ENCODE measurements around the gene ZNF217.
A peak's percentile ranks its signal among the peaks of the same experiment; 100 is the strongest.
"Not testable (repeated sequence)": the region's sequence is repeated elsewhere in the genome, so short reads cannot be mapped to it uniquely, and the experiment has no call there.

ZNF217 gene

GRCh38 chr20:53597030-53597482 is 3.4 kb upstream of the ZNF217 start:
- no peak for DNase-seq

GRCh38 chr20:53596189-53597001 is 2.8 kb upstream of the ZNF217 start:
- not testable (repeated sequence) for DNase-seq

GRCh38 chr20:53595742-53596141 is 2.1 kb upstream of the ZNF217 start:
- not testable (repeated sequence) for DNase-seq

- no peak for DNase-seq
Measured at GRCh38 chr20:53595018-53595378, 1.4 kb upstream of the ZNF217 start.

GRCh38 chr20:53594068-53595017 is 704 bp upstream of the ZNF217 start:
- DNase-seq, result peak; percentile 71

GRCh38 chr20:53592992-53593465 is 610 bp downstream of the ZNF217 start:
- no peak for DNase-seq

- DNase-seq, result not testable (repeated sequence)
Measured at GRCh38 chr20:53592454-53592991, 1.1 kb downstream of the ZNF217 start.

DNA sequence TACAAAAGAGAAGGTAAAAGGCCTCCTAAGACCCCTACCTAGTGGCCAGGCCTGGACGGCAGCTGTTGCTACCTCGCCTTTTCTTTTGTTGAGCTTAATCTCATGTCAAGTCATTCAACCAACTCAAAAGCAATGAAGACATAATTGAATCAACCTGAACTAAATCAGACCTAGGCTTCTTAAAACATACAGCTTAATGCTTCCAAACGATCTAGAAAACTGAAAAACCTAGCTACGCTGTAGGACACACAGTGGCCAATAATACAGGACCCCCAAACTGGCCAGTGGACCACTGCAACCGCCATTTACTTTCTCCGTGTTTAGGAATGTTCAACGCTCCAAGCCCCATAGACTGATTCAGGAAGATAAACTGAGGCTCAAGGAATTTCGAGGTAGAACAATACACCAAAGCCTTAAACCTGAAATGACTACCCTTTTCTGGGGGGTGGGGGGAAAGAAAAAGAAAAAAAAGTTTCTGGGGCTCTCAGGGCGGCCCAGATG is 1.6 kb downstream of the ZNF217 start:
- not testable (repeated sequence) for DNase-seq

DNA sequence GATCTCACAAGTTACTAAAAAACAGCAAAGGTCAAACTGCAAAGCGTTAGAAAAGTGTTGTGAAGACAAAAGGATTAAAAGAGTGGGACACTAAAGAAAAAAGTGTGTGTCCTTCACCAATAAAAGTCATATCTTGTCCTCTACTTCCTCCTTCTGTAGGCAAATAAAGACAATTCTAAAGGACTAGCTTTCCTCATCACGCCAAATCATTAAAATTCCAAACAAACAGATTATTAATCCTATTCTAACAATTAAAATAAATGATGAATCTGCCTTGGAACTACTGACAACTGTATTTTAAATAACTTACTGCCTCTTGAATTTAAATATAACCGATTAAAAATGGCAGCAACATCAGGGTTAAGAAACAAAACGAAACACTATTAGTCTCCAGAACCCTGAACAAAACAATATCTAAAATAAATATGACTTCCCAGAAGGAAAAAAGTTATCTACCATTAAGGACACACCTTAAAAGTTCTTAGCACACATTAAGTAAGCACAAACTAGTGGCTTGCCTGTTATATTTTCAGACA is 2.4 kb downstream of the ZNF217 start:
- not testable (repeated sequence) for DNase-seq

GRCh38 chr20:53590608-53591007 is 3.0 kb downstream of the ZNF217 start:
- DNase-seq, result not testable (repeated sequence)

DNA sequence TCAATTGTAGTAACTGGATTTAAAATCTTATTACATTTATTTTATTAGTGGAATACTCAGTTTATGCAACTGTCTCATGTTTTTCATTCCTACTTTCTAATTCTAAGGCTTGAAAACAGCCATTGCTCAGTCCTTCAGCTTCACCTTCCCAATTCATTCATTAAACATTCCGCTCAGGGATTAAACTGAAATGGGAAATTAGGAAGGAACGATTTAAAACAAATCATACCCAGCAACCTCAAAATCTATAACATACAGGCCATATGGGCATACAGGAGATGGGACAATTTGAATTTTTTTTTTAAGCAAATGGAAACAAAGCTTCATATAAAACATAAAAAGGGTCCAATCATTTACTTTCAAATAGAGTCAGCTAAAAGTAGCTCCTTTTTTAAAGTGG is 3.5 kb downstream of the ZNF217 start:
- not testable (repeated sequence) for DNase-seq

DNA sequence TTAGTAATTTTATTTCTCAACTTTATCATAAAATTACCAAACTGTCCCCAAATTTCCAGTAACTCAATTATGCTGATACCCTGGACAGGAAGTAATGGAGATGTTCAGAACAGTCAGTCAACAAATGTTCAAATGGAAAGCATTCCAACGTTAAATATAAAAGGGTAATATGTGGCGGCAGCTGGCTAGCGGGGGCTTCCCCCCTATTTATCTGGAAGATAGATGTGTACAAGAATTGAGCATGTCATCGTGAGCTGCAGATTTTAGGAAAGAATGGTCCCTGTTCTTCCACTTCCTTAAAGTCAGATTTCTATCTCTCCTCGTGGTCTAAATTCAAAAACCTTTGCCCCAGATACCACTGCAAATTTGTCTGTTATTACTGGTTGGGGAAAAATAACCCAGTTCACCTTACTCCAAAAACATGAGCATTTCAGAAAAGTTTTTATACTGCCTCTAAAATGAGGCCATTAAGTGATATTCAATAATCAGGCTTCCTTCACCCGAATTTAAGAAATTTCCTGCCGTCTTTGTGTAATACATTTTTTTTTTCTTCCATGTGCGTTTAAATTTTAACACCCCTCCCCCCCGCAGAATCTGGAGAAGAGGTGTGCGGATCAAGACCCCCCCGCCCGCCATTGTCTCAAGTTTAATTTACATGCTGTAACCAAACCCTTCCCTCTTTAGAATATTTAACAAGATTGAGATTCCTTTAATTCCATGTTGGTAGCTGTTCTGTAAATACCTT is 4.1 kb downstream of the ZNF217 start:
- DNase-seq, result not testable (repeated sequence)

DNA sequence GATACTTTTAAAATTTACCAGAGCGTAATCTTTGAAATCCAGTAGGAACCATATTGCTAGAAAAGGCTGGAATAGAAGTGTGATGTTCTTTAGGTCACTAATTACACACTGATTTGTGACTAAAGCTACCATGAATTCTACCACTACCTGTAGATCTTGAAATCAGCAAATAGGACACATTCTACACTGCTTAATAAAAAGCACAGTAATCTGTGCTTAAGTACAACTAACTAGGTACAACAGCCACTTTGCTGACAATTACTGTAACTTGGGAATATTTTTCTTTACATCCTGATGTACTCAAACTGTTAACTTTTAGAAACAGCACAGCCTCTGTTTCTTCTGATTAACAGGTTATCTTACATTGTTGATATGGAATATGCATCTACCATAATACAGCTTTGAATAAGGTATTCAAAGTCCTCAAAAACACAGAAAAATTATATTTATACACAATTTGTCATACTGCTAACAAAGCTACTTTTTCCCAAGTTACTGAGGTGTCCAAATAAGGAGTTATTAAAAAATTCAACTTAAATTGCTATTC is 6.4 kb downstream of the ZNF217 start:
- not testable (repeated sequence) for DNase-seq

DNA sequence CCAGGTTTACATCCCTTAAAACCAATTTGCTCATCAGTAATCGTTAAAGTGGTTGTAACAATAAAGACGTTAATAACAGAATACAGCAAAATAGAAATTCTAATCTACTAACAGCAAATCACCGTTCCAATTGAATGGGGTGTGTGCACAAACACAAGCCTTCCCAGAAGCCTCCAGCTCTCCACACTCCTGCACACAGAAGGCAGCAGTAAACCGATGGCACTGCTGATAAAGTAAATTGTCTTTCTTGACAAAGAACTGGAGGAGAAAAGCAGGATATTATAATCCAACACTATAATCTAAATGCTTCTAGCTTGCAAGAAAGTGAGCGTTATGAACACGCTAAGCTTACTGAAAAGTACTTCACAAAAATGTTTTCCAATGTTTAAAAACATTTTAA is 7.0 kb downstream of the ZNF217 start:
- DNase-seq, result no peak

DNA sequence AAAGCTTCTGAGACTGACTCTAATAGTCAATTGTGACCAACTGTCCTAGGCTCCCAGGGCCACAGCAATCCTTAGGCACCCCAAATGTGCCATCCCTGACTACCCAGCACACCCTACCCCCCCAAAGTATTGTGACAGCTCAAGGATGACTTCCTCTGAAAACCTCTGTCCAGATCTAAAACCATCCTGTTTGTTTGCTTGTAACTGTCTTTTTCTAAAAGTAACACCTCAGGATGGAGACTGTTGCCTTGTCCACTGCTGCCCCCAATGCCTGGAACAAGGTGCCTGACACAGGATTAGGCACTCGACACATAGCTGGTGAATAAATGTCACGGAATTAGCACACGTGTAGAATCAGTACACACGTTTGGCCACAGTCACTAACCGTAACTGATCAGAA is 7.7 kb downstream of the ZNF217 start:
- not testable (repeated sequence) for DNase-seq

- DNase-seq, result not testable (repeated sequence)
Measured at GRCh38 chr20:53585004-53585569, 8.6 kb downstream of the ZNF217 start.

DNA sequence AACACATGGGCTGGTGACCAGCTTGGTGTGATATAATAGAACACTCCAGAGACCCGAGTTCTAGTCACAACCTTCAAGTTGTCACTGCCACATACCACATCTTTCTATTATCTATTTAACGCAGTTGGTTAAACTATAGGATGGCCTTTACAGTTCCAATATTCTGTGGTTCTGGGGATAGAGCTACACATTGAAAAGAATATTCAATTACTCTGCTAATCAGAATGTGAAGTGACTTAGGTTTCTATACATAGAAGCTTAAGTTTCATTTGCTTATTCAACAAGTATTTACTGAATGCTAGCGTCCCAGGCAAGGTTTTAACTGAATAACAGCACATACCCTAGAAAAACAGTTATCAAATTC is 9.1 kb downstream of the ZNF217 start:
- DNase-seq, result not testable (repeated sequence)

- DNase-seq, result not testable (repeated sequence)
Measured at GRCh38 chr20:53583660-53584549, 9.7 kb downstream of the ZNF217 start.

GRCh38 chr20:53582574-53583351 is 10.9 kb downstream of the ZNF217 start:
- no peak for DNase-seq

- no peak for DNase-seq
Measured at GRCh38 chr20:53582251-53582570, 11.4 kb downstream of the ZNF217 start.
